Measurements from ENCODE around the gene OR6C6.

The OR6C6 gene

DNA sequence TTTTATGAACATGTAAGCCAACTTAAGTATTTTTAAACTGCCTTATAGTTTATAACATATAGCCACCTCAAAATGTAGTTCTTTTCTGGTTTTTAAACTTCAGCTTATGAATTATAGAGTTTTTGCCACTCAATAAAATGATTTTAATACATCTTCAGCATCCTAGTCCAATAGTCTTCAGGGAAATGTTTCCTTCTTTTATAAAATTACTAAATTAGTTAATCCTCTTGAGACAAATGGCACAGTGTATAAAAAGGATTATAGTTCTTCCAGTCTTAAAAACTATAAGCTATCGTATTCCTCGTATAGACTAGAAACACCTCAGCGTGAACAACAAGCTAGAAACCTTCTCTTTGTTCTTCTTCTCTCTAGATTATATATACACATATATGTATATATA lies 52.1 kb downstream of the OR6C6 start, which contains the start of gene OR6C74 (continued):
- TF ChIP-seq, protein P1, sequence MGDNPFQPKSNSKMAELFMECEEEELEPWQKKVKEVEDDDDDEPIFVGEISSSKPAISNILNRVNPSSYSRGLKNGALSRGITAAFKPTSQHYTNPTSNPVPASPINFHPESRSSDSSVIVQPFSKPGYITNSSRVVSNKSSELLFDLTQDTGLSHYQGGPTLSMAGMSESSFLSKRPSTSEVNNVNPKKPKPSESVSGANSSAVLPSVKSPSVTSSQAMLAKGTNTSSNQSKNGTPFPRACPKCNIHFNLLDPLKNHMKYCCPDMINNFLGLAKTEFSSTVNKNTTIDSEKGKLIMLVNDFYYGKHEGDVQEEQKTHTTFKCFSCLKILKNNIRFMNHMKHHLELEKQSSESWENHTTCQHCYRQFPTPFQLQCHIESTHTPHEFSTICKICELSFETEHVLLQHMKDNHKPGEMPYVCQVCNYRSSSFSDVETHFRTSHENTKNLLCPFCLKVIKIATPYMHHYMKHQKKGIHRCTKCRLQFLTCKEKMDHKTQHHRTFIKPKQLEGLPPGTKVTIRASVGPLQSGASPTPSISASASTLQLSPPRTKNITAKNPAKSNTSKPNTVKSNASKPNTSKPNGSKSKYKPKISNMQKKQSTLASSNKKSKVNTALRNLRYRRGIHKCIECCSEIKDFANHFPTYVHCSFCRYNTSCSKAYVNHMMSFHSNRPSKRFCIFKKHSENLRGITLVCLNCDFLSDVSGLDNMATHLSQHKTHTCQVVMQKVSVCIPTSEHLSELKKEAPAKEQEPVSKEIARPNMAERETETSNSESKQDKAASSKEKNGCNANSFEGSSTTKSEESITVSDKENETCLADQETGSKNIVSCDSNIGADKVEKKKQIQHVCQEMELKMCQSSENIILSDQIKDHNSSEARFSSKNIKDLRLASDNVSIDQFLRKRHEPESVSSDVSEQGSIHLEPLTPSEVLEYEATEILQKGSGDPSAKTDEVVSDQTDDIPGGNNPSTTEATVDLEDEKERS (tag by site-specific recombination; IDR thresholded peaks at IDR 0.05), result no peak
- TF ChIP-seq SCRT2 (tag by site-specific recombination; IDR thresholded peaks at IDR 0.05), result no peak
- no peak for TF ChIP-seq ZNF274 (IDR thresholded peaks at IDR 0.05; ENCODE audit: low read length)
- TF ChIP-seq ZNF274 (tag by site-specific recombination; IDR thresholded peaks at IDR 0.05; ENCODE audit: borderline replicate concordance), result no peak
- no peak for TF ChIP-seq ZNF302 (tag by site-specific recombination; IDR thresholded peaks at IDR 0.05; ENCODE audit: low read depth)
- TF ChIP-seq, protein P2, sequence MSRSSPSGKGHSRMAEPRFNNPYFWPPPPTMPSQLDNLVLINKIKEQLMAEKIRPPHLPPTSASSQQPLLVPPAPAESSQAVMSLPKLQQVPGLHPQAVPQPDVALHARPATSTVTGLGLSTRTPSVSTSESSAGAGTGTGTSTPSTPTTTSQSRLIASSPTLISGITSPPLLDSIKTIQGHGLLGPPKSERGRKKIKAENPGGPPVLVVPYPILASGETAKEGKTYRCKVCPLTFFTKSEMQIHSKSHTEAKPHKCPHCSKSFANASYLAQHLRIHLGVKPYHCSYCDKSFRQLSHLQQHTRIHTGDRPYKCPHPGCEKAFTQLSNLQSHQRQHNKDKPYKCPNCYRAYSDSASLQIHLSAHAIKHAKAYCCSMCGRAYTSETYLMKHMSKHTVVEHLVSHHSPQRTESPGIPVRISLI (tag by site-specific recombination; IDR thresholded peaks at IDR 0.05), result no peak
- TF ChIP-seq OSR2 (tag by site-specific recombination; IDR thresholded peaks at IDR 0.05), result no peak

Measured in HEK293 (cell line).